GM18502 (cell line): Measurements from ENCODE around the gene NACC1.
A peak's percentile ranks its signal among the peaks of the same experiment; 100 is the strongest.
"Not testable (repeated sequence)": the region's sequence is repeated elsewhere in the genome, so short reads cannot be mapped to it uniquely, and the experiment has no call there.

Experiments
- ATAC-seq: cut with Tn5 transposase; IDR thresholded peaks from one replicate; pipeline ENCODE4 v1.9.1; 2021; ENCODE audit warnings: mild to moderate bottlenecking; ENCODE audit not compliant: unreplicated experiment, poor library complexity

NACC1 gene

DNA sequence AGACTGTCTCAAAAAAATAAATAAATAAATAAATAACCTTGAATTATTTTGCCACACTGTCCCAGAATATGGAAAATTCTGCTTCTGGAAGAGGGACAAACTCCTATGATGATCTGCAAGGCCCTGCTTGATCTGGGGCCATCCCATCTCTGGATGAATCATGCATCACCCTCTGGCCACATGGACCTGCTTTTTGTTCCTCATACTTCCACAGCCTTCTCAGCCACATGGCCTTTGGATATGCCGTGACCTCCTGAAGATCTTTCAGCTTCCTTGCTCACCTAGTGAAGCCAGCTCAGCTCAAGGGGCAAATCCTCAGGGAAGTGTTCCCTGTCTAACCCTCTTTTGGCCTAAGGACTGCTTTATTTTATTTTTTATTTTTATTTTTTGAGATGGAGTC is 42.5 kb downstream of the NACC1 start:
- no peak for ATAC-seq

DNA sequence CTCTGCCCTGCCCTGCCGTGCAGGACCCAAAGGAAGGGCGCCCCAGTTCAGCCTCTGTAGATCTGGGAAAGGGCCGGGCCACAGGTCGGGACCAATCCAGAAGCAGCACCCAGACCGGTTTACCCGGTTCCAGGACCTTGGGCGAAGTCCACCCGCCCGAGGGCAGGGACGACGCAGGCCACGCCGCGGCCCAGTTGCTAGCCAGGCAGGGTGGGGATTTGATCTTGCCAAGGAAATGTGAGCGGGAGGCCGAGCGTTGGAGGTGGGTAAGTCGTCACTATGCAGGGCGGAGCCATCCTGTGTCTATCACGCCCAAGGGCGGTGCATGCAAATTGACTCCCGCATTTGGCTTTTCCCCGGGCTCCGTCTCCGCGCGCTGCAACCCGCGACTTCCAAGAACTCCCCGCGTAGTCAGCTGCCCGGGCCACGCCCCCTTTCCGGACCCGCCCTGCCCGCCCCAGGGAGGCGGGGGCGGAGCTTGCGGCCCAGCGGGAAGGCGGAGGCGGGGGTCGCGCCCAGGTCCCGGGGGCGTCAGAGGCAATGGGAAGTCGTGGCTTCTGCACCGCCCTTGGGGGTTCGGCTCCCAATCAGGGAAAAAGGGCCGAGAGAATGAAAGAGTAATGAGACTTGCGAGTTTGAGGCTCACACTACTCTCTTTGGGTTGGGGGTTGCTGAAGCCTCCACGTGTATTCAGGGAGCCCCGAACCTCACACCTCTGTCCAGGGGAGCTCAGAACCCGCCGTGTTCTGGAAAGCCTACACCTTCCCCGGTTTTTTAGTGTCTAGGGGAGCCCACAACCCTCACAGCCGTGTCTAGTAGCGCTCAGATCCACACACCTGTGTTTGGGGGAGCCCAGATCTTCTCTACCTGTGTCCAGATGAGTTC is 44.9 kb downstream of the NACC1 start:
- peak; percentile 48 for ATAC-seq

DNA sequence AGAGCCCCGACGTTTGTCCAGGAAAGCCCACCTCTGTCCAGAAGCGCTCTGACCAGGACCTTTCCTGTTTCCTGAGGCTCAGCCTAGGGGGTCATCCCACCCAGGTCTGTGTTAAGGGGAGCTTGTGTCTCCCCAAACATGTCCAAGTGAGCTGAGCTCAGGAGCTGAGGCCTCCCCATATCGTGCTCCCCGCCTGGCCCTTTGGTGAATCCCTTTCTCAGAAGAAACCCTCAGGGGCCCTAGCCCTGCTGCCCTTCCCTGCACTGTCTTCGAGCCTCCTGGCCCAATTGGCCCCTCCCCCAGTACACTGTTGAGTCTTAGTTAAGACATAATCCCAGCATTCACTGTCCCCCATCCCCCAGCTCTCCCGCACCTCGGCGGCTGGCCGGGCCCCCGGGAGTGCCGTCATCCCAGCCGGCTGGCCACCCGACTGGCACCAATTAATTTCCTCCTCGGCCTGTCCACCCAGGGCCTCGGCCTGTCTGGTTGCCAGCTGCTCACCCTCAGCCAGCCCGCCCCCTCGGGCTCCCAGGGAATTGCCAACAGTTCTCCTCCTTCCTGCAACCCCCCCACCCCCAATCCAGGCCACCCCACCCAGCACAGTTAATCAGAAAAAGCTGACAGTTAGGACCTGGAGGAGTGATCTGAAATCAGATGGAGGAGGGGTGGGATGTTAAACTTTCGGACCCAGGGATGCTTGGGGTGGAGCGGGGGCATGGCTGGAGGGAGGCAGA is 45.7 kb downstream of the NACC1 start:
- no peak for ATAC-seq

DNA sequence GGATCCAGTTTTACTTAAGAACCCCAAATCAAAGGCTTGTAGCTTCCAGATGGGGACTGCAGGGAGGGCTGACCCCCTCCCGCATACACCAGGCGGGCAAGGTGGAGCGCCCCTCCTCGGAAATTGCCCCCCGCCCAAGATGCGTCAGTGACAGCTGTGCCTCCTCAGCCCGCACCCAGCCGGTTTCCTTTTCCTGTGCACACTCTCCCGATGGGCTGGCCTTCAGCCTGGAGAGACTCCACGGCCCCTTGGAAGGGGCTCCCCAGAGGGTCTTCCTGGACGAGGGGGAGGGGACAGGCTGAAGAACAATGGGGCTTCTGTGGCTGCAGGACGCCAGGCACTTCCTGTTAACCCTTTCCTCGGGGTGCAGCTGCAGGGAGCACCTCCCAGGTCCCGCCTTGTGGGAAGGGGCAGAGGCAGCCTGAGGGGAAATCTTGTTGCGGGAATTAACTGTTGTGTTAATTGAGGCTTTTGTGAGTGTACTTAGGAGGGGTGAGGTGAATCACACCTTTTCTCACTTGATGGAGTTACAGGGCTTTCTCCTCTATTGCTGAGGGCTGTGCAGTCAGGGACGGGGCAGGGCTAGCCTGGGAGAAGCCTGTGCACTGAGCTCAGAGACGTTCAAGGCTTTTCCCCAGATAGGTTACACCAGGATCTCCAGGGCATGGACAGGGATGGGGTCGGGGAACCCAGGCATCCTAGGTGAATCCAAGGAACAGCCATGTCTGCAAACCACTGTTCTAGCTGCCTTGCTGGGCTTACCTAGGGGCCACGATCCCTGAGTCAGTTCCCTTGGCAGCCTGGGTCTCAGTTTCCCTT is 46.5 kb downstream of the NACC1 start:
- ATAC-seq: no peak

DNA sequence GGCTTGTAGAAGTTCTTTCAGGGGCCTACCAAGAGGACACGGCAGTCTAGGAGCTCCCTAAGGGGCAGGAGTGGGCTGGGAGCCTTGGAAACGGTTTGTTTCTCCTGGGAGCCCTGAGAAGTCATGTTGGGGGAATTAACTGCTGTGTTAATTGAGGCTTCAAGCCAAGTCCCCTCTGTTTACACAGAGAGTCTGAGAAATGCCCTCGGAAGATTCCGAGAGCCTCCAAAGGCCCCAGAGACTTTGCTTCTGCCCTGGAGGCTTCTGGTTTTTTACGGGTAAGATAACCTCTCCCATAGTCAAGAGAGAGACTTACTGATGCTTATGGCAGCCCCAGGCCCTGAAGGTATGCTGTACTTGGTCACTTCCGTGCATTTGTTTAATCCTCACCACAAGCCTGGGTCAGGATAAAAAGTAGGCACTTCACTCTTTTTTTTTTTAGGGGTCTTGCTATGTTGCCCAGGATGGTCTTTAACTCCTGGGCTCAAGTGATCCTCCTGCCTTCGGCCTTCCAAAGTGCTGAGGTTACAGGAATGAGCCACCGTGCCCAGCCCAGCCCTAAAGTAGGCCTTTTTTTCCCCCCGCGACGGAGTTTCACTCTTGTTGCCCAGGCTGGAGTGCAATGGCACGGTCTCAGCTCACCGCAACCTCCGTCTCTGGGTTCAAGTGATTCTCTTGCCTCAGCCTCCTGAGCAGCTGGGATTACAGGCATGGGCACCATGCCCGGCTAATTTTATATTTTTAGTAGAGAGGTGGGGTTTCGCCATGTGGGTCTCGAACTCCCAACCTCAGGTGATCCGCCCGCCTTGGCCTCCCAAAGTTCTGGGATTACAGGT is 47.3 kb downstream of the NACC1 start:
- no peak for ATAC-seq

DNA sequence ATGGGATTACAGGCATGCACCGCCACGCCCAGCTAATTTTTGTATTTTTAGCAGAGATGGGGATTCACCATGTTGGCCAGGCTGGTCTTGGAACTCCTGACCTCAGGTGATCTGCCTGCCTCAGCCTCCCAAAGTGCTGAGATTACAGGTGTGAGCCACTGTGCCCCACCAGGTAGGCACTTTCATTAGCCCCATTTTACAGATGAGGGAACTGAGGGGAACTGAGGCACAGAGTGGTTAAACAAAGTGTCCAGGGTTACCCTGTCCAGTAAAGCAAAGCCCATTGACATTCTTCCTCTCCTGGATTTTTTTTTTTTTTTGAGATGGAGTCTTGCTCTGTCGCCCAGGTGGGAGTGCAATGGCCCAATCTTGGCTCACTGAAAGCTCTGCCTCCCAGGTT is 48.1 kb downstream of the NACC1 start:
- not testable (repeated sequence) for ATAC-seq

DNA sequence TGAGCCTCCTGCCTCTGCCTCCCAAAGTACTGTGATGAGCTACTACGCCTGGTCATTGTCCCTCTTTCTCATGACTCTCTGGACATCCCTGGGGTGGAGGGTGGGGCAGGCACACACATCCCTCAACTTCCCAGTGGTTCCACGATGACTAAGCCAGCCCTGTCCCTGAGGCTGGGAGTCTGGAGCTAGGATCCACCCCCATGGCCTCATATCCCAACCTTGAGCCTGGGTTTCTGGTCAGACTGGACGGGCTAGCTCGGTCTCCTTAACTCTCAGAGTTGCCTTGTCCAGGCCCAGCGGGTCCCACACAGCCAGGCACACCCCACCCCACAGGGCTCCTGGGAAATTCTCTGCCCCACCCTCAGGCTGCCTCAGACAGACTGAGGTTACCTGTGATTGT is 51.7 kb downstream of the NACC1 start:
- no peak for ATAC-seq

DNA sequence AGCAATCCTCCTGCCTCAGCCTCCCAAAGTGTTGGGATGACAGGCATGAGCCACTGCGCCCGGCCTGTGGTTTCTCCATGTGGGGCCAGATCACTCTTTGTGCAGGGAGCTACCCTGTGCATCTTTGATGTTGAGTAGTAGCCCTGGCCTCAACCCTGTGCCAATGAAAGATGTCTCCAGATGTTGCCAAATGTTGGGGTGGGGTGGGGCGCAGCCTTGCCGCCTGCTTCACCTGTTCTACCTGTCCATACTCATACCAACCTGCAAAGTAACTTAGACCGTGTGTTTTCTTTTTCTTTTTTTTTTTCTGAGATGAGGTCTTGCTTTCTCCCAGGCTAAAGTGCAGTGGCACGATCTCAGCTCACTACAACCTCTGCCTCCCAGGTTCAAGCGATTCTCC is 53.1 kb downstream of the NACC1 start:
- no peak for ATAC-seq

DNA sequence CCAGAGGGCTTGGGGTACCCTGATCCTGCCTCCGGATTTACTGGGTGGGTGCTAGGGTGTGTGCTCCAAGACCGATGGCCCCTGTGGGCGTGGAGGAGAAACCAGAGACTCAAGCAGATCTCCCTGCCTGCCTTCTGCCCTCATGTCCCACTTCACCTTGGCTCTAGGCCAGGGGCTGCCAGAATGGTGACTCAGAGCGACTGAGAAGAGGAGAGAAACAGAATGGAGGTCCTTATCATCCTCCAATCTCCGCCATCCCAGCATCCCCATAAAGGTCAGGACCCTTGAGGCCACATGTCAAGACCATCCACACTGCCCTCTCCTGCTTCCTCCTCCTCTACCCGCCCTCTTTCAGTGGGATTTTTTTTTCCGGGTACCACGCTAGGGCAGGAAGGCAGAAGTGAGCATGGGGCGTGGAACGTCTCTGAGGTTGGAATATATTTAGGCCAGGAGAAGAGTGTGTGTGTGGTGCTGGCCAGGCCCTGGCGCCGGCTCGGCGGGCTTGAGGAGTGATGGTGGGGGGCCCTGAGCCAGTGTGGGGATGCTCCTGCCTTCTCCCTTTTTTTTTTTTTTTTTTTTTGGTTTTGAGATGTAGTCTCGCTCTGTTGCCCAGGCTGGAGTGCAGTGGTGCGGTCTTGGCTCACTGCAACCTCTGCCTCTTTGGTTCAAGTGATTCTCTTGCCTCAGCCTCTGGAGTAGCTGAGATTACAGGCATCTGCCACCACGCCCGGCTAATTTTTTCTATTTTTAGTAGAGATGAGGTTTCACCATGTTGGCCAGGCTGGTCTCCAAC is 54.5 kb downstream of the NACC1 start:
- ATAC-seq: no peak

DNA sequence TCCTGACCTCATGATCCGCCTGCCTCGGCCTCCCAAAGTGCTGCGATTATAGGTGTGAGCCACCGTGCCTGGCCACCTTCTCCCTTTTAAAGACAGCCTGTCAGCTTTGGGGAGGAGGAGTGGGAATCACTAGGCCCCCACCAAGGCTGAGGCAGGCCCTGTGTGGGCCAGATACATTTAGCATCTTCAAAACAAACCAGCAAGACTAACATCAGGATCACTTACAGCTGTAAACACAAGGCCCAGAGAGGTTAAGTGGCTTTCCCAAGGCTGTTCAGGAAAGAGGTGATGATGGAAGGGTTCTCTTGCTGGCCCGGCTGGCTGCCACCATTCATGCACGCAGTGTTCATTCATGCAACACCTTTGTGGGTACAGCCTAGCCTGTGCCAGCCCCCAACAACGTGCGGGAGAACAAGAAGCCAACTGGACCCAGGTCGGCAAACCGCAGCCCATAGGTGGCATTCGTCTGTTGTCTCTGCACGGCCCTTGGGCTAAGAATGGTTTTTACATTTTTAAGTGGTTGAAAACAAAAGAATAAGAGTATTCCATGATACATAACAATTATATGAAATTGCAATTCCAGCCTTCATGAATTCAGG is 55.2 kb downstream of the NACC1 start:
- no peak for ATAC-seq

DNA sequence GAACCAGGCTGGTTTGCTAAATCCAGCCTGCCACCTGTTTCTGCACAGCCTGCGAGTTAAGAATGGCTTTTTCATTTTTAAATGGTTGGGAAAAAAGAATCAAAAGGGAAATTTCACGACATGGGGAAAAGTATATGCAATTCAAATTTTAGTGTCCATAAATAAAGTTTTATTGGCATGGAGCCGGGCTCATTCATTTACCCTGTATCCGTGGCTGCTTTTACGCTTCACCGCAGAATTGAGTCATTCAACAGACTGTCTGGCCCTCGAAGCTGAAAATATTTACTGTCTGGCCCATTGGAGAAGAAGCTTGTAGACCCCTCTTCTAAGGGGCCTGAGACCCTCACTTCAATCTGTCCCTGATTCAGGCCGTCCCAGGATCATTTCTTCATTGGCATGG is 58.3 kb downstream of the NACC1 start:
- ATAC-seq: no peak

DNA sequence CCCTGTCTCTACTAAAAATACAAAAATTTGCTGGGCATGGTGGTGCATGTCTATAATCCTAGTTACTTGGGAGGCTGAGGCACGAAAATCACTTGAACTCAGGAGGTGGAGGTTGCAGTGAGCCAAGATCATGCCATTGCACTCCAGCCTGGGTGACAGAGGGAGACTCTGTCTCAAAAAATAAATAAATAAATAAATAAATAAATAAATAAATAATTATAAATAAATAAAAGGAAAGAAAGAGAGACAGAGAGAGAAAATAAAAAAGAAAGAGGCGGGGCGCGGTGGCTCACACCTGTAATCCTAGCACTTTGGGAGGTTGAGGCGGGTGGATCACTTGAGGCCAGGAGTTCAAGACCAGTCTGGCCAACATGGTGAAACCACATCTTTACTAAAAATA is 59.5 kb downstream of the NACC1 start:
- ATAC-seq: not testable (repeated sequence)

DNA sequence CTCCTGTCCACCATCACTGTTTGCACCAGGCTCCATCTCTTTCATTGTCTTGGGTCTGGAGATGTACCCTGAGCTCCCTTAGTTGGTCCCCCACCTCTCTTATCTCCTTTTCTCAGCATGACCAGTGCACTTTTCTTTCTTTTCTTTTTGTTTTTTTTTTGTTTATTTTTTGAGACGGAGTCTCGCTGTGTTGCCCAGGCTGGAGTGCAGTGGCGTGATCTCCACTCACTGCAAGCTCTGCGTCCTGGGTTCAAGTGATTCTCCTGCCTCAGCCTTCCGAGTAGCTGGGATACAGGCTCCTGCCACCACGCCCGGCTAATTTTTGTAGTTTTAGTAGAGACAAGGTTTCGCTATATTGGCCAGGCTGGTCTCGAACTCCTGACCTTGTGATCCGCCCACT is 60.2 kb downstream of the NACC1 start:
- ATAC-seq: not testable (repeated sequence)

DNA sequence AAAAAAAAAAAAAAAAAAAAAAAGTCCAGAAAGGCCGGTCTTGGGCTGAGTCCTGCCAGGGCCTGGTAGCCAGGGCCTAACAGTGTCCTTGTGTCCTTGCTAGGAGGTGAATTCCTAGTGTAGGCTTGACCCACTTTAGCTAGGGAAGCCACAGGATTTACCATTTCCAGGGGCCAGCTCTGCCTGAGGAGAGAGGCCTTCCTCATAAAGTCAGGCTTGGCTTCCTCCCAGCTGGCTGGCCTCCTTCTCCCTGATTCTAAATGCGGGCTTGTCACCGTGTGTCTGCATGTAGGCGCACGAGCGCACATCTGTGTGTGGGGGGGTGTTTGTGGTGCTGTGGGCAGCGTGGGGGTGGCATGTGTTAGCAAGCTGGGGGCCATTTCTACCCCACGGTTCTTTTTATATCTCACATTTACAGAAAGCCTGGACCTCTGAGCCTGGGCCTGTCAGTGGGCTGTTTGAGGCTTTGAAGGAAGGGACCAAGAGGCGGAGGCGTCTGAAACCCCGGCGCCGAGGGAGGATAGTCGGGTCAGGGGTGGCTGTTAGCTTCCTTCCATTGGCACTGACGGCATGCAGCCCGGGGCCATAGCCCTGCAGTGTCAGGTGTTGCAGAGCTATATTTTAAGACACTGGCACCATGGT is 63.8 kb downstream of the NACC1 start:
- no peak for ATAC-seq

DNA sequence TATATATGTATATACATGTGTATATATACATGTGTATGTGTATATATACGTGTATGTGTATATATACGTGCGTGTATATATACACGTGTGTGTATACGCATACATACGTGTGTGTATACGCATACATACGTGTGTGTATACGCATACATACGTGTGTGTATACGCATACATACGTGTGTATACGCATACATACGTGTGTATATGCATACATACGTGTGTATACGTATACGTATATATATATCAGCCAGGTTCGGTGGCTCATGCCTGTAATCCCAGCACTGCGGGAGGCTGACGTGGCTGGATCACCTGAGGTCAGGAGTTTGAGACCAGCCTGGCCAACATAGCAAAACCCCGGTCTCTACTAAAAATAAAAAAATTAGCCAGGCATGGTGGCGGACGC is 66.9 kb downstream of the NACC1 start:
- ATAC-seq: not testable (repeated sequence)

DNA sequence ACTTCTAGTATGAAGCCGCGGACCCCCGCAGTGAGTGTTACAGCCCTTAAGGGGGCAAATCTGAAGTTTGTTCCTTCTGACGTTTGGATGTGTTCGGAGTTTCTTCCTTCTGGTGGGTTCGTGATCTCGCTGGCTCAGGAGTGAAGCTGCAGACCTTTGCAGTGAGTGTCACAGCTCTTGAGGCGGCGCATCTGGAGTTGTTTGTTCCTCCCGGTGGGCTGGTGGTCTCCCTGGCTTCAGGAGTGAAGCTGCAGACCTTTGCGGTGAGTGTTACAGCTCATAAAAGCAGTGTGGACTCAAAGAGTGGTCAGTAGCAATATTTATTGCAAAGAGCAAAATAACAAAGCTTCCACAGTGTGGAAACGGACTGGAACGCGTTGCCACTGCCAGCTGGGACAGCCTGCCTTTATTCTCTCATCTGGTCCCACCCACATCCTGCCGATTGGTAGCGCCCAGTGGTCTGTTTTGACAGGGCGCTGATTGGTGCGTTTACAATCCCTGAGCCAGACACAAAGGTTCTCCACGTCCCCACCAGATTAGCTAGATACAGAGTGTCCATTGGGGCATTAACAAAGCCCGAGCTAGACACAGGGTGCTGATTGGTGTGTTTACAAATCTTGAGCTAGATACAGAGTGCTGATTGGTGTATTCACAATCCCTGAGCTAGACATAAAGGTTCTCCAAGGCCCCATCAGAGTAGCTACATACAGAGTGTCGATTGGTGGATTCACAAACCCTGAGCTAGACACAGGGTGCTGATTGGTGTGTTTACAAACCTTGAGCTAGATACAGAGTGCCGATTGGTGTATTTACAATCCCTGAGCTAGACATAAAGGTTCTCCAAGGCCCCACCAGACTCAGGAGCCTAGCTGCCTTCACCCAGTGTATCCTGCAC is 67.9 kb downstream of the NACC1 start:
- not testable (repeated sequence) for ATAC-seq

DNA sequence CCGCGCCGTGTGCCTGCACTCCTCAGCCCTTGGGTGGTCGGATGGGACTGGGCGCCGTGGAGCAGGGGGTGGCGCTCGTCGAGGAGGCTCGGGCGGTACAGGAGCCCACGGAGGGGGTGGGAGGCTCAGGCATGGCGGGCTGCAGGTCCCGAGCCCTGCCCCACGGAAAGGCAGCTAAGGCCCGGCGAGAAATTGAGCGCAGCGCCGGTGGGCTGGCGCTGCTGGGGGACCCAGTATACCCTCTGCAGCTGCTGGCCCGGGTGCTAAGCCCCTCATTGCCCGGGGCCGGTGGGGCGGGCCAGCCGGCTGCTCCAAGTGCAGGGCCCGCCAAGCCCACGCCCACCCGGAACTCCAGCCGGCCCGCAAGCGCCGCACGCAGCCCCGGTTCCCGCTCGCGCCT is 68.6 kb downstream of the NACC1 start:
- ATAC-seq: not testable (repeated sequence)
